DND-41 (cell line): ENCODE results near the gene NUDCD3.
"Not testable (repeated sequence)": the region's sequence is repeated elsewhere in the genome, so short reads cannot be mapped to it uniquely, and the experiment has no call there.

Experiments
- ATAC-seq: fragments of 200-7000 bp; cut with Tn5 transposase; 3 replicates; pipeline ENCODE4 v1.9.1; 2021; ENCODE audit warnings: low read depth; ENCODE audit not compliant: insufficient read depth
- DNase-seq: peaks from one replicate; pipeline ENCODE4 v3.0.0-alpha.2; 2020
- H2AFZ ChIP-seq: 2 replicates; pipeline ENCODE4 v1.6.0; 2012; ENCODE audit warnings: low read depth, low read length
- H3K27ac ChIP-seq: 2 replicates; pipeline ENCODE4 v1.5.1; 2012; ENCODE audit warnings: low read length, inconsistent platforms
- H3K27me3 ChIP-seq: fragments of 200-600 bp; sonication (generic); 2 replicates; pipeline ENCODE4 v1.6.0; 2012; ENCODE audit warnings: low read length, mild to moderate bottlenecking, inconsistent platforms; ENCODE audit not compliant: insufficient read depth, poor library complexity
- H3K36me3 ChIP-seq: 2 replicates; pipeline ENCODE4 v1.5.1; 2012; ENCODE audit warnings: low read length, inconsistent platforms; ENCODE audit not compliant: insufficient read depth
- H3K4me1 ChIP-seq: 2 replicates; pipeline ENCODE4 v1.5.1; 2012; ENCODE audit warnings: mild to moderate bottlenecking, low read length; ENCODE audit not compliant: insufficient read depth
- H3K4me2 ChIP-seq: 2 replicates; pipeline ENCODE4 v1.6.0; 2012; ENCODE audit warnings: mild to moderate bottlenecking, moderate library complexity, low read length, inconsistent platforms; ENCODE audit not compliant: insufficient read depth
- H3K4me3 ChIP-seq, 2 experiments: fragments of 200-600 bp in 1 of 2; shearing (Covaris generic) in 1 of 2; 2 replicates each; pipeline ENCODE4 v1.5.1; 2012 to 2016; ENCODE audit warnings: inconsistent platforms in 2 of 2, low read length in 2 of 2, mild to moderate bottlenecking in 2 of 2, low read depth in 1 of 2, moderate library complexity in 1 of 2
- H3K79me2 ChIP-seq: 2 replicates; pipeline ENCODE4 v1.6.0; 2012; ENCODE audit warnings: low read length, inconsistent platforms; ENCODE audit not compliant: insufficient read depth
- H3K9ac ChIP-seq: 2 replicates; pipeline ENCODE4 v1.6.0; 2012; ENCODE audit warnings: low read depth, mild to moderate bottlenecking, inconsistent platforms, low read length, moderate library complexity
- H3K9me3 ChIP-seq: 2 replicates; pipeline ENCODE4 v1.5.1; 2012; ENCODE audit warnings: low read length, moderate library complexity, mild to moderate bottlenecking, inconsistent platforms; ENCODE audit not compliant: insufficient read depth, severe bottlenecking
- H4K20me1 ChIP-seq: 2 replicates; pipeline ENCODE4 v1.6.0; 2012; ENCODE audit warnings: low read length; ENCODE audit not compliant: insufficient read depth
- CTCF ChIP-seq: IDR thresholded peaks from 2 replicates; pipeline ENCODE4 v1.5.1; 2012; ENCODE audit warnings: borderline replicate concordance, low read length, moderate library complexity, mild to moderate bottlenecking; ENCODE audit not compliant: poor library complexity, severe bottlenecking; ENCODE audit errors: extremely low read depth
- EZH2 ChIP-seq: IDR thresholded peaks from 3 replicates; pipeline ENCODE4 v1.6.1; 2012; ENCODE audit warnings: borderline replicate concordance, low read depth, mild to moderate bottlenecking, moderate library complexity, low read length, inconsistent platforms; ENCODE audit not compliant: severe bottlenecking

The NUDCD3 gene

DNA sequence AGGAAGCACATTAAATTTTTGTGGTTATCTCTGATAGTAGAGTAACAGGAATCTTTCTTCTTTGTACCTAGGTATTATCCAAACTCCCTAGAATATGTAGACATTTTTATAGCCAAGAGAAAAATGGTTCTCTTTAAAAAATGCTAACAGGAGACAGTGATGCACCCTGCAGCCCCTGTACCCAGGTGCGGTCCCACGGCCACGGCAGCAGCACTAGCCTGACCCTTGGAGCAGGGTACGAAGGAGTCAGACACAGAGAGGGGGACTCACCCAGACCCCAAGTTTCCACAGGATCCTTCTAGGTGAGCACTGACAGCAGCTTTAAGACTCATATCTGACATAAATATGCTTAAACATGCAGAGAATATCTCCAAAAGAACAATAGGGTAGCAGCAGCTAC, 60.4 kb downstream of the NUDCD3 start:
- Histone ChIP-seq H3K79me2 (peaks cover 15% of the 10 kb centered on the region; the same call in 1 of the 2 replicates), H3K36me3 (peaks cover 44% of the 10 kb centered on the region), H4K20me1 (peaks cover 49% of the 10 kb centered on the region), H3K27ac (no peak overlapping the region), H3K4me2 (no peak overlapping the region), H3K9ac (no peak overlapping the region), H2AFZ (no peak overlapping the region), H3K27me3 (no peaks in the 10 kb centered on the region), H3K4me3 (no peak overlapping the region), H3K4me1 (no peaks in the 10 kb centered on the region), H3K9me3 (no peaks in the 10 kb centered on the region)
- no peak for DNase-seq
- TF ChIP-seq CTCF (no peak), EZH2 (no peak)
- ATAC-seq = no peak

- not testable (repeated sequence) for DNase-seq, H3K9me3 ChIP-seq, H3K79me2 ChIP-seq
Observed at GRCh38 chr7:44424762-44425161, 65.7 kb downstream of the NUDCD3 start.

DNA sequence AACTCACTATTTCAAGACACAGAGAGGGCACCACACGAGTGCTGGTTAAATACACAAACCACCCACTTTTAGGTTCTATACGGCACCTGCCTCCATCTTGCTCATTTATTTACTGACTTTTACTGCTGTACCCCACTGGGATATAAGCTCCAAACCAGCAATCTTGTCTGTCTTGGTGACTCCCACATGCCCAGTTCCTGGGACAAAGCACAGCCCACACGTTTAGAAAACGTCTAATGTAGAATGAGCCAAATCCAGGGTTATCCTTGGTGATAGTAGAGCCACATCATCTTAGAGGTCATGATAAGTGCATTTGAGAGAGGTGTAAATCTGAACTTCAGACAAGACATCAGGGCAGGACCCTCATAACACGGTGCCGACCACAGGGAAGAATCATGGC, 73.5 kb downstream of the NUDCD3 start:
- ATAC-seq (no peak), DNase-seq (no peak)
- H3K36me3 ChIP-seq = peaks cover 40% of the 10 kb centered on the region

More at GRCh38 chr7:44424762-44425161, 65.7 kb downstream of the NUDCD3 start:
- H3K27ac ChIP-seq, ATAC-seq, H3K27me3 ChIP-seq, H3K4me1 ChIP-seq, H2AFZ ChIP-seq, H3K4me3 ChIP-seq, H3K9ac ChIP-seq, H3K4me2 ChIP-seq: not testable (repeated sequence)
- peaks cover 34% of the 10 kb centered on the region for H3K36me3 ChIP-seq
- H4K20me1 ChIP-seq = peaks cover 15% of the 10 kb centered on the region

DNA sequence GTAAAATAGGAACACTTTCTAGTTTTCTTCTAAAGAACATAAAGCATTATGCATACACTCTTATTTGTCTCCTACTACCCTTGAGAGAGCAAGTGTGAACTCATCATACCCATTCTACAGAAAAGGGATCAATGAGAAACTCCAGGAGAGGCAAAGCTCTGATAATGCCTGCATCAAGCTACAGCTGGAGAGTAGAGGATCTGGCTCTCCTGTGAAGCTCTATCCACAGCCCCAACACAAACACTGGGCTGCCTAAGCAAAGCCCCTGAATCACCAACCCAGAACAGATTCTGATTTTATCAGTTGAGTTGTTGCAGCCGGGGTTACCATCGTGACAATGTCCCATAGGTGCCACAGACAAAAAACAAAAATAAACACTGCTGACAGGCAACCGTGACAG, 74.9 kb downstream of the NUDCD3 start:
- Histone ChIP-seq H3K36me3 (peaks cover 45% of the 10 kb centered on the region), H3K9me3 (peaks cover 2% of the 10 kb centered on the region), H3K4me2 (no peak overlapping the region), H3K4me1 (no peaks in the 10 kb centered on the region), H3K79me2 (0 out of 2 replicates have a peak, but pooled peaks cover 3% of the 10 kb centered on the region), H3K4me3 (no peak overlapping the region), H3K27me3 (no peaks in the 10 kb centered on the region), H3K27ac (no peak overlapping the region), H3K9ac (no peak overlapping the region), H4K20me1 (peaks cover 7% of the 10 kb centered on the region; the same call in 1 of the 2 replicates), H2AFZ (no peak overlapping the region)
- DNase-seq (no peak), ATAC-seq (no peak)
- TF ChIP-seq EZH2 (no peak), CTCF (no peak)

More for the DNA sequence above, 73.5 kb downstream of the NUDCD3 start:
- H3K9ac ChIP-seq = no peak overlapping the region
- peaks cover 7% of the 10 kb centered on the region; the same call in 1 of the 2 replicates for H4K20me1 ChIP-seq
- TF ChIP-seq CTCF (no peak), EZH2 (no peak)
- no peak overlapping the region for H2AFZ ChIP-seq
- no peaks in the 10 kb centered on the region for H3K27me3 ChIP-seq
- H3K4me1 ChIP-seq = no peaks in the 10 kb centered on the region
- H3K9me3 ChIP-seq = no peaks in the 10 kb centered on the region
- H3K27ac ChIP-seq = no peak overlapping the region
- no peak overlapping the region for H3K4me3 ChIP-seq
- H3K79me2 ChIP-seq = no peaks in the 10 kb centered on the region
- H3K4me2 ChIP-seq = no peak overlapping the region
